DMS114 treated with DMSO at 0.1 percent for 48 hours (cell line): ENCODE data around the gene SMAP1.

Experiments
- DNase-seq: peaks from one replicate; lab custom pipeline; 2025; ENCODE audit not compliant: unreplicated experiment; lab: John Stamatoyannopoulos, UW

SMAP1 gene

DNA sequence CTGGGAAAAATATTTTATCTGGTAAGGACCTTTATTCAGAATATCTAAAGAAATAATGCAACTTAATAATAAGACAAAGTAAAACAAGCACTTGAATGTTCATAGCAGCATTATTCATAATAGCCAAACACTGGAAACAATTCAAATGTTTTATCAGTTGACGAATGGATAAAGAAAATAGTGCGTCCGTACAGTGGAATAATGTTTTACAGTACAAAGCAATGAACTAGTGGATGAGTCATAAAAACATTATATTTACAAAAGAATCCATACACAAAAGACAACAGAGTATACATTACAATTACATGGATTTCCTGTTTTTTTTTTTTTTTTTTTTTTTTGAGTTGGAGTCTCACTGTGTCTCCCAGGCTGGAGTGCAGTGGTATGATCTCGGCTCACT lies 12.7 kb downstream of the SMAP1 start:
- no peak for DNase-seq

DNA sequence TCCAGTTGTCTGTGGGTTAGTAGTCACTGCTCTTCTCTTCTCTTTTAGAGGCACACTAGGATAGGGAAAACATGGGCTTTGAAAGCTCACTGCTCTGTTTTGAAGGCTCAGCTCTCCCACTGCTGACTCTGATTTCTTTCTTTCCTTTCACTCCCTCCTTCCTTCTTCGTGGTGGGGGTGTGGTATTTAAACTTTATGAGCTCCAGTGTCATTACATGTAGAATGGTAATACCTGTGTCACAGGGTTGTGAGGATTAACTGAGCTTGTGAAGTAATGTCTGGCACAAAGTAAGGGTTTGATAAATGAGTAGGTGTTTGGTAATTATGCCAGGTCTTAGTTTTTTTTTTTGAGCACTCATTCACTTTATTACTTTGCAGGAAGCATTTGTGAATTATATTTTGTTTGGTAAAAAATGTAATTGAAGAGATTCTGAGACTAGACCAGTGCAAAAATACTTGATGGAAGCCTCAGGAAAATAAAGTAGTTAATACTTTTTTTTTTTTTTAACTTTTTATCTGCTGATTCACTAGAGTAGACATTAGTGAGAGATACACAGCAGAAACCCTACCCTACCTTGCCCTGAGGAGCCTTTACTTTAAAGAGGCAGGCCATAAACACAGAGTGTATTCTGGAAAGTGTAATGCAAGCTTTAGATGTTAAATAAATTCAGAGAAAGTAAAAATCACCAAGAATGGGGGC lies 17.3 kb downstream of the SMAP1 start:
- no peak for DNase-seq

DNA sequence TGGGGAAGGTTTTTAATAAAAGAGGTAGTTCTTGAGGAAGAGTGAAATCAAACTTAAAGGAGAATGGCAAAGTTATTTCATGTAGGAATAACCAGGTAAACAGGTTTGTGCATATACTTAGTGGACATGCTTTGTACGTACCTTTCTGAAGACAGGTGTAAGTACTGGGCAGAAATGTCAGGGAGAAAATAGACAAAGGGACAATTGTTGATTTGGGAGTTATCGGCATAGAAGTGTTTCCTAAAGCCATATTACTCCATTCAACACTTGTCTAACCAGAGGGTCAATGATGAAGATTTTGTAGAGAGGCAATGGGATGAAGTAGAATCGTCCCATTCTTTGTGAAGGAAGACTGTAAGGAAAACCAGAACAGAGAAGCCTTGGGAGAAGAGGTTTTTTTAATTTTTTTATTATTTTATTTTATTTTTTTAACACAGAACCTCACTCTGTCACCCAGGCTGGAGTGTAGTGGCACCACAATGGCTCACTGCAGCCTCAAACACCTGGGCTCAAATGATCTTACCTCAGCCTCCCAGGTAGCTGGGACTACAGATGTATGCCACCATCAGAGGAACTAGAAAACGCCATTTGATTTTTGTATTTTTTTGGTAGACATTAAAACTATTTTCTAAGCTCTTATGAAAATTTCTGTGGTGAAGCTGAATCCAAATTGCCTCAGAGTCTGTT lies 18.0 kb downstream of the SMAP1 start:
- no peak for DNase-seq

DNA sequence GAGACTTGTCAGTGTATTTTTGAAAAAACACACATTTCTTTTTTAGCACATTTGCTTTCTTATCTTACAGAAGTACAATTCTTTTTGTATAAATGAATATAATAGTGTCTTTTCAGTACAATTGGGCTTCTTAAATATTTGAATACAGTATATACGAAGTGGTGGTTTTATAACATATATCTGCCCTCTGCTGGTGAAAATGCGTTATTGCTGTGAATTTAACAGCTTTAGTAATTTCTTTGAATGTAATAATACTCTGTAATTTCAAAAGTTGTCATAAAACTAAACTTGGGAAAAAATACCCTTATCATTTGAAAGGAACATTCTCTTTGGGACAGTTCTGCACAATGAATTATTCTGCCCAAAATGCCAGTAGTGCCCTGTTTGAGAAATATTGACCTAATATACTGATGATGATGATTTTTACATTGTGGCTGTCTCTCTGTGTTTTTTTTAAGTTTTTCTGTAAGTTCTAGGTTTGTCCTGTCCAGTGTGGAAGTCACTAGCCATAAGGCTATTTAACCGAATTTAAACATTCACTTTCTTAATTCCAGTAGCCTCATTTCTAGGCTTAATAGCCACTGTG lies 19.0 kb downstream of the SMAP1 start:
- peak; percentile 13 for DNase-seq

DNA sequence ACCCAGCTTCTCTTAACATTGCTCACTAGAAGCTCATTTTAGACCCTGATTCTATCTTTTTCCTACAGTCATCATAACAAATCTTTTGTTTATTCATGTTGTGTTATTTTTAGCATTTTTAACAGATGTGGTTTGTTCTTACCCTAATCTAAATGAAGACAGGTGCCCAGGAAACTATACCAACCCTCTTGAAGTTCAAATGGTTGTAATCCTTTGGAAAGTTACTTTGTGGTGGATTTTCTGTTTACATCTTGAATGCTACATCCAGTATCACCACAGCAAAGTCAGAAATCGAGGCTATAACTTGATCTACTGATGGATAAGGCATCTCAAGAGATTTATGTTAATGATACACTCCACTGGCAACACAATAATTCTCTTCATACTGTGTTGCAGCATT lies 26.2 kb downstream of the SMAP1 start:
- DNase-seq, result no peak

DNA sequence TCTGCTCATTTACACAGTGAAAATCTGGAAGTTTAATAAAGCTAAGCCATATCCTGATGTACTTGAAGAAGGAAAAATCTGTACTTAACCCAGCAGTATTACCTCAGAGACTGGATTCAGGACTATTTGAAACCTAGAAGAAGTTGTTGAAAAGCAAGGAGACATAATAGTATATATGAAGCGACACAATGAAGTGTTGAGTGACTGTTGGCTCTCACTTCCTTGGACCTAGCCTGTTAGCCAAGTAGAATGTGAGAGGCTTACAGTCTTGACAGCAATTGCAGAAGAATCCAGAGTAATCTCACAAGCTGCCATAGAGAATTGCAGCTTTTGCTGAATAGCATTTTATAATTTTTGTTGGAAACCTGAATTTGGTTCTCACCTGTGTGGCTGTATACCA lies 26.7 kb downstream of the SMAP1 start:
- DNase-seq, result no peak

DNA sequence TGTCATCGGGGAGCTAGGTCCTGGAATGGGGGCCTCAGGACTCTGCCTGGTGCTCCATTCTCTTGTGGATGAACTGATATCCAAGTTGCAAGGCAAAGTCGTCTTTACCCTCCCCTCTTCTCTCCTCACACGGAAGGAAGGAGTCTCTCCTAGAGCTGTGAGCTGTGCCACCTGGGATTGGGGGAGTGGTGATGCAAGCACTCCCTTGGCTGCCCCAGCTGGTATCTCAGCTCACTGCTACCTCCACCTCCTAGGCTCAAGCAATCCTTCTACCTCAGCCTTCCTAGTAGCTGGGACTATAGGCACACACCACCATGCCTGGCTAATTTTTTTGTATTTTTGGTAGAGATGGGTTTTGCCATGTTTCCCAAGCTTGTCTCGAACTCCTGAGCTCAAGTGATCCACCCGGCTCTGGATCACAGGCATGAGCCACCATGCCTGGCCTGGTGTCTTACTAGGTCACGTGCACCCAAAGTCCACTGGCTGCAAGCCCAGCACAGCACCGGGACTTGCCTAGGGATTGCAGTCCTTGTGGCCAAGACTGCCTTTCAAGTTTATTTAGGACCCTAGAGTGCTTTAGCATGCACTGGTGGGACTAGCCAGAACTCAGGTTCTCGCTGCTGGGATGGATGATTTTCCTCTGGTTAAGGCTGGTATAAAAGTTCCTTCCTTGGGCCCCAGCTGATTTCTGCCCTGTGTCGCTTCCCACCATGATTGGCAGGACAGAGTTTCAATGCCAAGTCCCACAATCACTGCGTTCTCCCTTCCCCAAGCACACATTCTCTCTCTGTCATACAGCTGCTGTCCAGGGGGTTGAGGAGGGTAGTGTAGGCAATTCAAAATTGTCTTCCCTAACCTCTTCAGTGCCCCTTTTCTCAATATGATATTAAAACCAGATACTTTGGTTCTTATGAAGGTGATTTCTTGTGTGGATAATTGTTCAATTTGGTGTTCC lies 33.5 kb downstream of the SMAP1 start:
- no peak for DNase-seq

DNA sequence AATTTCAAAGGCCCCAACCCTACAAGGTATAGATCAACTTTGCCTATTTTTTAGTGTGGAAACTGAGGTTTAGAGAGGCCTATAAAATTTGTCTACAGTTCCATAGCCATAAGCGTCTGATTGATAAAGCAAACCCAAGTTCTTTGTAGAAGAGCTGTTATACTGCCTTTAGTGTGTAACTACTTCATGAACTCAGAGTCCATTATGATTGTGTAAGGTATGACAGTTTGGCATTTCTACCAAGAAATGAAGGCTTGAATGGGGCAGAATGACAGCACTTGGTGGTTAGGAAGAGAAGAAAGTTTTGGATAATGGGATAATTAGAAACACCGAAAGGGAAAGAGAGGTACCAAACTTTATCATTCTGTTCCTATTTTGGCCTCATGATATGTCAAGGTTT lies 38.1 kb downstream of the SMAP1 start:
- DNase-seq, result no peak

DNA sequence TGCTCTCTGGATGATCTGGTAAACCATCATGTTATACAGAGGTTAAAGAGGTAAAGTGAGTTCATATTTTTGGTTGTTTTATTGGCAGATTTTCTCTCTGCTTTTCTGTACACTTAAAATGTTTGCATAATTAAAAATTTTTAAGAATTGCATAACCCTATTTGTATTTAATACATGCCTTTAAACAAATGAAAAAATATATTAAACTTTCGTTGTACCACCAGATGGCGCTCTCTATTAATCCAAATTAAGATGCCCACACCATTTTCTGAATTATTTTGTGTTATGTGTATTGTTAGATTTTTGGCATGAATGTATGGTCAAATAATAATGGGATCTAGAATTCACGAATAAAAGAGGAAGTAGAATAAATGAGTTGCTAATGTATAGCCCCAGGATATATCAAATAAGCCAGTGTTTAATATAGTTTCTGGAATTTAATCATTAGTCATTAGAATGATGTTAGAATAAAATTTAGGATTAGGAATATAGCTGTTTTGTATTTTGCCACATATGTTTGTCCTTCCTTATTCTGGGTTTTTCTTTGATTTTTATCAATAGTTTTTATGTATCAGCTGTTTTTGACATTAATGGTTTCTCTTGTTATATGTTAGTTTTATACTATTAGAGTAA lies 38.9 kb downstream of the SMAP1 start:
- peak; percentile 41 for DNase-seq

DNA sequence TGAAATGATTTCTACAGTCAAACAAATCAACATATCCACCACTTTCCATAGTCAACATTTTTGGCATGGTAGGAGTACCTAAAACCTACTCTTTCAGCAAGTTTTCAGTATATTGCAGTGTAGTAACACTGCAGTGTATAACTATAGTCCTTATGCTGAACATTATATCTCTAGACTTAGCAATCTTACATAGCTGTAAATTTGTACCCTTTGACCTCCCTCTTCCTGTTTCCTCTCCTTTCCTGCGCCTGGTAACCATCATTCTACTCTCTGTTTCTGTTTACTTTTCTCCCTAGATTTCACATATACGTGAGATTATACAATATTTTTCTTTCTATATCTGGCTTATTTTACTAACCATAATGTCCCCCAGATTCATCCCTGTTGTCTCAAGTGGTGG lies 40.2 kb downstream of the SMAP1 start:
- DNase-seq, result no peak

DNA sequence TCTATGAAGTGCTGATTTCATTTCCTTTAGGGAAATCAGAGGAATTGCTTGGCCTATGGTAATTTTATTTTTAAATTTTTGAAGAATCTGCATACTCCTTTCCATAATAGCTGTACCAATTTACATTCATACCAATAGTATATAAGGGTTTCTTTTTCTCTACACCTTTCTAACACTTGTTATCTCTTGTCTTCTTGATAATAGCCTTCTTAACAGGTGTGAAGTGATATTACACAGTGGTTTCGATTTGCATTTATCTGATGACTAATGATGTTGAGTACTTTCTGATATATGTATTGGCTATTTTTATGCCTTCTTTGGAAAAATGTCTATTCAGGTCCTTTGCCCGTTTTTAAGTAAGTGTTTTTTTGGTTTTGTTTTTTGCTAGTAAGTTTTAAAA lies 40.8 kb downstream of the SMAP1 start:
- DNase-seq, result no peak

DNA sequence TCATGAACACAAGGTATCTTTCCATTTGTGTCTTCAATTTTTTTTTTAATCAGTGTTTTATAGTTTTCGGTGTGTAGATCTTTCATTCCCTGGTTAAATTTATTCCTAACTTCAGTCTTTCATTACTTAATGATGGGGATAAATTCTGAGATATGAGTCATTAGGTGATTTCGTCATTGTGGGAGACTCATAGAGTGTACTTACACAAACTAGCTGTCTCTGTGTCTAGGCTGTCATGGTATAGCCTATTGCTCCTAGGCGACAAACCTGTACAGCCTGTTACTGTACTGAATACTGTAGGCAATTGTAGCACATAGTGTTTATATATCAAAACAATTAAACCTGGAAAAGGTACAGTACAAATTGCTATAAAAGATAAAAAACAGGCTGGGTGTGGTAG lies 42.1 kb downstream of the SMAP1 start:
- no peak for DNase-seq

DNA sequence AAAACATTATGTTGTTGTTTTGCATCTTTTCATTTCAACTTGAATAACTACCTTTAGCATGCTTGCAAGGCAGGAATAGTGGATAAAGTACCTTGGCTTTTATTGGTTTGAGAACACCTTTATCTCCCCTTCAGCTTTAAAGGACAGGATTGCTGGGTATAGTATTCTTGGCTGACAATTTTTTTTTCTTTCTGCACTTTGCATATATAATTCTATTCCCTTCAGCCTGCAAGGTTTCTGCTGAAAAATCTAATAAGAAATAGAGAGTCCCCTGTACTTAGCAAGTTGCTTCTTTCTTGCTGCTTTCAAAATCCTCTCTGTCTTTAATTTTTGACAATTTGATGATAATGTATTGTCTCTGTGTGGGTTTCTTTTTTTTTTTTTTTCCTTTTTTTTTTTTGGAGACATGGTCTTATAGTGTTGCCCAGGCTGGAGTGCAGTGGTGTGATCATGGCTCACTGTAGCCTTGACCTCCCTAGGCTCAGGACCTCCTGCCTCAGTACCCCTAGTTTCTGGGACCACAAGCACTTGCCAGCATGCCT lies 47.1 kb downstream of the SMAP1 start:
- DNase-seq, result no peak

DNA sequence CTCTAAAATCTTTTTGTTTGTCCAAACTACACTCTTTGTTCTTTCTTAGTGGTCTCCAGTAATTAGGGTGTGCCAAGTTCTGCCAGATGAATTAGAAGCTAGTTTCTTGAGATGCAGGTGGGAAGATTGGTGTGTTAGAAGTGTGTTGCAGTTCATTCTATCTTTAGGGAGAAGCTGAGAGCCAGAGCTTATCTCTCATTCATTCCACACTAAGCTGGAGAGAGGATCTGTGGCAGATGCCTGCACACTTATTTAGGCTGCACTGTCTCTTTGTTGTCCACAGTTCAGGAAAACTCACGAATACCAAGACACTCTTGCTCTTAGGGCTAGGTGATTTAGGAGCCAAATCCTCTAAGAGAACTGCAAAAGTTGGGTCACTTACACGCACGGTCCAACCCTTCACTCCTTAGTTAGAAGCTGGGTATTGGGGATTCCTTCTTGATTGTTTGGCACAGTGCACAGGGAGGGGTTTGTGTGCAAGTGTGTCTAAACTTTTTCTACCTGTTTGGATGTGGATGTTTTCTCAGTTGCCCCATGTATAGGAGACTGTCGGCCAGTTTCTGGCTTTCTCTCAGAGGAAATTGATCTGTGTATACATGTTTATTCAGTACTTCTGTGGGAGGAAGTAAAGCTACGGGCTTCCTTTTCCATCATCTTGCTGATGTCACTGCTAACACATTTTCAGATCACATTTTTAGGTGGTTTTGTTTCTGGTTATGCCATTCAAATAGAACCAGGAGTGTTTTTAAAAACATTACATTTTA lies 49.5 kb downstream of the SMAP1 start:
- DNase-seq, result no peak

DNA sequence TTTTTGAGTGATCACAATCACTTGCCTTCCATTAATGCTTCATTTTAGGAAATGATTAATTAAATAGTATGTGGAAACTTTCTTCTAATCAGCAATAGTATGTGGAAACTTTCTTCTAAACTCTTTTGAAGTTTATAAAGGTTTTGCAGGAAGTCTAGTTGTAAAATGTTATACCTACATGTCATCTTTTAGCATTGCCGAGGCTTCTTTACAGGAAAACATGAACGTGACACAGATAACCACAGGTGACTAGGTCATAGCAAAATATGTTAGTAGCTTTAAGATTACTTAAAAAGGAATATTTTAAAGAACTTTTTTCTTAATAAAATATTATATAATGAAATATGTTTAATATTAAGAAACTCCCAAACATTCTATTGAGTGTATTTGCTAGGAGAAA lies 56.8 kb downstream of the SMAP1 start:
- DNase-seq, result no peak

DNA sequence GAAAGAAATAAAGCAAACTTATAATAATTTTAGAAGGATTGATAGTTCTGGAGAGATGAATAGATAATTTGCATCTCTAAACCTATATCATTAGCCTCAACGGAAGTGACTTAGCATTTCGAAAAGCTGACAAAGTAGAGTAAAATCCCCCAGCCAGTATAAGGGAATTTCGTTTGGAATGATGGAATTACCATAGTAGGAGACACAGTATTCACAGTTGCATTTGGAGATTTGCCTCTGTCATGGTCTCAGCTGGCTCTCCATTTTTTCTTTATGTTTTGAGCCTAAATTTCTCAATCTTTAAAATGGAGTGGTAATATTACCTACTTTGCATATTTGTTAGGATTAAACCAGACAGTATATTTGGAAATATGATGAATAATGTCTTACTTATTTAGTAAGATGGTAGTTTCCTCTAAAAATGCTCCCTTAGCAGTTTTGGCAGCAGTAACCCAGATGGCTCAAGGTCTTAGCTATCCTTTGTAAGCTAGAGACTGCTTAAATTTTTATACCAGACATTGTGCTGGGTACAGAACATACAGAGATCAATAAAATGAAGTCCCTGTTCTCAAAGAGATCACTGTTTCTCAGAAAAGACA lies 58.2 kb downstream of the SMAP1 start:
- no peak for DNase-seq

DNA sequence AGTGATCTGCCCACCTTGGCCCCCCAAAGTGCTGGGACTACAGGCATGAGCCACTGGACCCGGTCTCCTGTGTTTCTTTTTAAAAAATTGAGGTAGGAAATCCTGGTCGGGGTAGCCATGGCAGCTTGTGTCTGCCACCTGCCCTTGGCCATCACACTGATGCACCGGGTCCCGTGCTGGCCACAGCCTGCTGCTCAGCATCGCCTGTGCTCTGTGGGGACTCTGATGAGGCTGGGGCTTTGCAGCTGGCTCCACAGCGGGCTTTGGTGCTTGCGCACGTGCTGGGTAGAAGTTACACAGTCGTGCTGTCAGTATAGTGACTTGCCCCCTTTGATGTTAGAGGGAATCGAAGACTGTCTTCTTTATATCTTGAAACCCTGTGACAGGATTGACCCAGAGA lies 66.7 kb downstream of the SMAP1 start:
- no peak for DNase-seq

DNA sequence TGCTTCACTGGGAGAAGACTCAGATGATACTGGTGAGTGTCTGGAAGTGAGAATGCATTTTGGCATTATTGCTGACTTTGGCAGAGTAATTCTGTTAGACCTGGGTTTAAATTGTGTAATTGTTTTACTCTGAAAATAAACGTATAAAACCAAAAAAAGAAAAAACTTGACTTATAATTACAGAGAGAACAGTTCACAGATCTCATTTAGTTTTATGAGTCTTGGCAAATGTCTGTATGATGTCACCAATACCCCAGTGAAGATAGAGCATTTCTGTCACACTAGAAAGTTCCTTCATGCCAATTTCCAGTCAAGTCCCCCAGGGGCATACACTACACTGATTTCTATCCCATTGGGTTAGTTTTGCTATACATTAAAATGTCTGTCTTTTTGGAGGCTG lies 67.3 kb downstream of the SMAP1 start:
- no peak for DNase-seq

DNA sequence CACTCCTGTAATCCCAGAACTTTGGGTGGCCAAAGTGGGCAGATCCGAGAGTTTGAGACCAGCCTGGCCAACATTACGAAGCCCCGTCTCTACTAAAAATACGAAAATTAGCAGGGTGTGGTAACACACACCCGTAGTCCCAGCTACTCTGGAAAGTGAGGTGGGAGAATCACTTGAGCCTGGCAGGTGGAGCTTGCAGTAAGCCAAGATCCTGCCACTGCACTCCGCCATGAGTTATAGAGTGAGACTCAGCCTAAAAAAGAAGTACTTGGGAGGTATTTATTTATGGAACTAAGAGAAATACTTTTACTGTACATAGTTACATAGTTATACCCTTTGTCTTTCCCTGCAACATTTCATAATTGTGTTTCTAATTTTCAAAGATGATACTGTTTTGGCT lies 67.8 kb downstream of the SMAP1 start:
- no peak for DNase-seq

DNA sequence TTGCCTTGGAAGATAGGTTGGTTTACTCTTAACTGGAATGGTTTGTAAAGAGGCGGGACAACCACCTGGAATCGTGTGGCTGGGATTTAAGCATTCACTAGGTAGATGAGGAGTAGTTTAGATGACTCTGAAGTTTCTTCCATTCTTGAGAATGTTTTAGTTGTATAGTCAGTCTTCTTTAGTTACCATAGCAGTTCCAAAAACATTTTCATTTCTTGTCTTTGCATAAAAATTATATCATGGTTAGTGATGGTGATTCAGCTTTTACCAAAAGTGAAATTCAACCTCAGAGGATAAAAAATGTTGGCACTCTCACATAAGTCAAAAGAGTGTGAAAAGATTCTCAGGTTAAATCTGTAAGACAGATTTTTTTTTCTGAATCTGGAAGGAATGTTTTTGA lies 70.3 kb downstream of the SMAP1 start:
- DNase-seq, result no peak
